ENCODE results near the gene FRRS1L. TPM values are rescaled to one million over a fixed set of nuclear protein-coding genes. Genes with fewer than 3 reads are reported as not detected.

The FRRS1L gene
- polyA plus RNA-seq, 1 experiment, result 0.04 TPM

GRCh38 chr9:109192732-109193361, 25.8 kb upstream of the FRRS1L start:
- H3K4me3 ChIP-seq (ENCODE audit: low read depth, low read length), result no peak overlapping the region
- ChIA-PET CTCF (interaction anchor here (1.2 to 2.1 kb wide), 3 partner anchors 10 to 239 kb away, joined by 3 to 9 read pairs (median 4); no protein-coding TSS in a partner anchor), POLR2A (no interaction called here)
- DNase-seq (ENCODE audit: low read depth), result no peak
- TF ChIP-seq CTCF (IDR thresholded peaks at IDR 0.05; ENCODE audit: insufficient read depth, low read depth, low read length), result peak; percentile 27; the same call in 1 of the 2 replicates
- H3K36me3 ChIP-seq (ENCODE audit: control insufficient read depth, insufficient read depth, low read length), result no peaks in the 10 kb centered on the region
- peaks cover 5% of the 10 kb centered on the region; the same call in 1 of the 2 replicates for H3K27me3 ChIP-seq (ENCODE audit: control insufficient read depth, insufficient read depth, low read length)

GRCh38 chr9:109191746-109192145, 24.7 kb upstream of the FRRS1L start:
- CTCF ChIA-PET, result interaction anchor here (1.0 to 1.1 kb wide), 2 partner anchors 17 to 130 kb away, joined by 3 to 4 read pairs; no protein-coding TSS in a partner anchor

GRCh38 chr9:109190151-109190550, 23.1 kb upstream of the FRRS1L start:
- POLR2A ChIA-PET, result no interaction called here
- no peaks in the 10 kb centered on the region for H3K36me3 ChIP-seq (ENCODE audit: control insufficient read depth, insufficient read depth, low read length)
- H3K4me3 ChIP-seq (ENCODE audit: low read depth, low read length), result no peak overlapping the region
- TF ChIP-seq CTCF (IDR thresholded peaks at IDR 0.05; ENCODE audit: insufficient read depth, low read depth, low read length), result no peak
- CTCF ChIA-PET, result no interaction called here
- DNase-seq (ENCODE audit: low read depth), result no peak
- peaks cover 5% of the 10 kb centered on the region; the same call in 1 of the 2 replicates for H3K27me3 ChIP-seq (ENCODE audit: control insufficient read depth, insufficient read depth, low read length)

More at GRCh38 chr9:109191746-109192145, 24.7 kb upstream of the FRRS1L start:
- POLR2A ChIA-PET, result no interaction called here
- Histone ChIP-seq H3K4me3 (ENCODE audit: low read depth, low read length) (no peak overlapping the region), H3K36me3 (ENCODE audit: control insufficient read depth, insufficient read depth, low read length) (no peaks in the 10 kb centered on the region), H3K27me3 (ENCODE audit: control insufficient read depth, insufficient read depth, low read length) (peaks cover 5% of the 10 kb centered on the region; the same call in 1 of the 2 replicates)
- no peak for DNase-seq (ENCODE audit: low read depth)
- no peak for TF ChIP-seq CTCF (IDR thresholded peaks at IDR 0.05; ENCODE audit: insufficient read depth, low read depth, low read length)

GRCh38 chr9:109186857-109187520, 19.9 kb upstream of the FRRS1L start:
- CTCF ChIA-PET, result no interaction called here

More at GRCh38 chr9:109186857-109187520, 19.9 kb upstream of the FRRS1L start:
- H3K4me3 ChIP-seq (ENCODE audit: low read depth, low read length), result no peak overlapping the region
- no peak for DNase-seq (ENCODE audit: low read depth)
- POLR2A ChIA-PET, result no interaction called here
- H3K36me3 ChIP-seq (ENCODE audit: control insufficient read depth, insufficient read depth, low read length), result no peaks in the 10 kb centered on the region
- no peak for TF ChIP-seq CTCF (IDR thresholded peaks at IDR 0.05; ENCODE audit: insufficient read depth, low read depth, low read length)
- H3K27me3 ChIP-seq (ENCODE audit: control insufficient read depth, insufficient read depth, low read length), result no peaks in the 10 kb centered on the region
